ENCODE data around the gene OGFOD3.
A peak's percentile ranks its signal among the peaks of the same experiment; 100 is the strongest.
"Not testable (repeated sequence)": the region's sequence is repeated elsewhere in the genome, so short reads cannot be mapped to it uniquely, and the experiment has no call there.

Gene OGFOD3

GRCh38 chr17:82432017-82432416 lies 13.6 kb upstream of the OGFOD3 start:
- no peak for DNase-seq

DNA sequence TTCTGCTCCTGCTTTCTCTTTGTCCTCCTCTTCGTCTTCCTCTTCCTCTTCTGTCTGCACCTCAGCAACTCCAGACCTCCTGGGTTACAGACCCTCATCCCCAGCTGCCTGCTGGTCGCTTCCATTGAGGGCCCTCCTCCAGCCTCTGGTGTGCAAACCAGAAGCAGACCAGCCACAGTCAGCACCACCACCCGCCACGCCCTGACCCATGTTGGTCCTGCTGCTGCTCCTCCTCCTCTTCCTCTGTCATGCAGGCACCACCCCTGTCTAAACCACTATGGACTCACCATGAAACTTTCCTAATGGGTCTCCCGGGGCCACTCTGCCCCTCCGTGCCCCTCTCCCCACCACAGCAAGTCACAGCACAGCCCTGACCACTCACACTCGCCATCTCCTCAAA lies 11.4 kb upstream of the OGFOD3 start:
- DNase-seq, result no peak

DNA sequence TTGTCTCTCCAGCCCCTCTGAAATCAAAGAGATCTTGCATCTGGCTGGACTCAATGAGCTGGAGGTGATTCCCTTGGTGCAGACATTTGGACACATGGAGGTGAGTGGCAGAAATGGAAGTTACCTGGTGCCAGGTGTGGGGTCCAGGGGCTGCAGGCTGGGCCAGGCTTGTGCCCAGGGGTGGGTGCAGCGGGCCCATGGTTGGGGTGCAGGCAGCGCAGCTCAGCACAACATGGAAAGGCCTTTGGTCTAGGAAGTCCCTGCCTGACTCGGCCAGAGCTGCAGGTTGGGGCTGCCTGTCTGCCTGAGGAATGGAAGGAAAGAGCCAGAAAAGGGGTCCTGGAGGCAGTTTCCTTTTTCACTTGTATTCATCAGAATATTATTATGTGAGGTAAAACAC lies 10.2 kb upstream of the OGFOD3 start:
- no peak for DNase-seq

- DNase-seq, result no peak
Measured at GRCh38 chr17:82424863-82425159, 6.4 kb upstream of the OGFOD3 start.

- DNase-seq, result no peak
Measured at GRCh38 chr17:82424001-82424862, 5.8 kb upstream of the OGFOD3 start.

DNA sequence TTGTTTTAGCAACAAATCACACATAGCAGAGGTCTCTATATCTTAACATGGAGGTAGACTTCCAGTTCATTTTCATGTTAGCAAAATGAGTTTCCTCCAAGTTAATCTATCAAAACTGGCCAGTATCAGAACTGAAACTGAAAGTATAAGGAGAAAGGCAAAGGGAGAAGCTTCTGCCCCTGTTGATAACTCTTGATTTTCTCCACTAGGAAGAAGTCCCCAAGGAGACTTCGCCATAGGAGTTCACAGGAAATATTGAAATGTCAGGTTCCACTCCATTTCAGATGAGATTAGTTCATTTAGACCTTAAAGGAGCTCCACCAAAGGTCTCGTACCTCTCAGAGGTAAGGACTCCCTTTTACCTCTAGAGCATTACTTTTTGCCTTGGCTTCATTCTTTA lies 1.2 kb upstream of the OGFOD3 start:
- DNase-seq, result no peak

DNA sequence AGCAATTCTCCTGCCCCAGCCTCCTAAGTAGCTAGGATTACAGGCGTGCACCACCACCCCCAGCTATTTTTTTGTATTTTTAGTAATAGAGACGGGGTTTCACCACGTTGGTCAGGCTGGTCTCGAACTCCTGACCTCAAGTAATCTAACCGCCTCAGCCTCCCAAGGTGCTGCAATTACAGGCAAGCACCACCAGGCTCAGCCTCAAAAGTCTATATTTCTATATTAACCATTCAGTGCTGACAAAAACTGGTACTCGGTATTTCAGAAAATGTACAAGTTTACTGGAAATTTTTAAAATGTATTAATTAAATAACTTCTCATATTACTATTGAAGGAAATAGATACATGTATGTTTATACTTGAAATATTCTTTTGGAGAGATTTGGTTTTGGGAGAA lies 1.6 kb downstream of the OGFOD3 start:
- DNase-seq, result peak; percentile 5

DNA sequence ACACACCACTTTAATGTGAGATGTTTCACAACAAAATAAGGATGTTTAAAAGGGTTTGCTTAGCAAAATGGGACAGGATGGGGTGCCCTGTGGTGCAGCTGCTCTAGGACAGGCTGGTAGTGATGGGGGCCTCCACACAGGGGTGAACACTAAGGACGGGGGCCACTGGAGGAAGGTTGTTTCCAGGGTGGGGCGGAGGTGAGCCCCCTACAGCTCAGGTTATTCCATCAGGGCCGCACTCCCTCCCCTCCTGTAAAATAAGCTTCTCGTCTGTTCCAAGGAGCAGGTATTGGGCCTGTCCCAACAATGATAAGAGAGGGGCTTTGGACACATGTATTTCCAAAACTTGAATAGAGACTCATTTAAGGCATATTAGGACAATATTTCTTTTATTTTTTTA lies 2.1 kb downstream of the OGFOD3 start:
- DNase-seq, result no peak

GRCh38 chr17:82415786-82416185 lies 2.6 kb downstream of the OGFOD3 start:
- DNase-seq, result no peak

DNA sequence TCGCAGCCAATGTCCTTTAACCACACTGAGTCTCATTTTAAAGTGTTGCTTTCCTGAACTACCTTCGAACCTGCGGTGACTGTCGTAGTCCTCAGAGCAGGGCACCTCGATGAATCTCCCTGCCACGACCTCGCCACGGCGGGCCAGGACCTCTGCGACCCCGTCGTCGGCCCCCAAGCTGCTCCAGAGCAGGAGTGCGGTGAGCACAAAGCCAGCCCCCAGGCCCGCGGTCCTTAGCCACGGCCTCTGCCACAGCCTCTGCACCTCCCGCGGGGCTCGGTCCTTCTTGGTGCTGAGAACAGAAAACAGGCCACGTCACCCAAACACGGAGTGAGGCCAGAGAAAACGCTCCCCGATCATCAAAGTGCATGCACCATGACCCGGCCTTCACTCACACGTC lies 3.0 kb downstream of the OGFOD3 start:
- no peak for DNase-seq

GRCh38 chr17:82414548-82415281 lies 3.7 kb downstream of the OGFOD3 start:
- no peak for DNase-seq

- peak; percentile 18 for DNase-seq
Measured at GRCh38 chr17:82412535-82413520, 5.6 kb downstream of the OGFOD3 start.

DNA sequence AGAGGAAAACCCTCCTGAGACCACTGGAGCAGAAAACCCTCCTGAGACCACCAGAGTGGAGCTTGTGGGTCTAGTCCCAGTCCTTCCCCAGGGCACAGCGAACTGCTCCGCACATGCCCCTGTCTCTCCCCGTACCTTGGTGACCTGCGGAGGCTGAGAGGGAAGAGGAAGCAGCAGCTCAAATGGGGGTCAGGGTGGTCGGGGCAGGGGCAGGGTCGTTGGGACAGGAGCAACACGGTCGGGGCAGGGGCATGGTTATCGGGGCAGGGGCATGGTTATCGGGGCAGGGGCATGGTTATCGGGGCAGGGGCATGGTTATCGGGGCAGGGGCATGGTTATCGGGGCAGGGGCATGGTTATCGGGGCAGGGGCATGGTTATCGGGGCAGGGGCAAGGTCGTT lies 6.3 kb downstream of the OGFOD3 start:
- not testable (repeated sequence) for DNase-seq

GRCh38 chr17:82411396-82412053 lies 6.9 kb downstream of the OGFOD3 start:
- DNase-seq, result no peak

DNA sequence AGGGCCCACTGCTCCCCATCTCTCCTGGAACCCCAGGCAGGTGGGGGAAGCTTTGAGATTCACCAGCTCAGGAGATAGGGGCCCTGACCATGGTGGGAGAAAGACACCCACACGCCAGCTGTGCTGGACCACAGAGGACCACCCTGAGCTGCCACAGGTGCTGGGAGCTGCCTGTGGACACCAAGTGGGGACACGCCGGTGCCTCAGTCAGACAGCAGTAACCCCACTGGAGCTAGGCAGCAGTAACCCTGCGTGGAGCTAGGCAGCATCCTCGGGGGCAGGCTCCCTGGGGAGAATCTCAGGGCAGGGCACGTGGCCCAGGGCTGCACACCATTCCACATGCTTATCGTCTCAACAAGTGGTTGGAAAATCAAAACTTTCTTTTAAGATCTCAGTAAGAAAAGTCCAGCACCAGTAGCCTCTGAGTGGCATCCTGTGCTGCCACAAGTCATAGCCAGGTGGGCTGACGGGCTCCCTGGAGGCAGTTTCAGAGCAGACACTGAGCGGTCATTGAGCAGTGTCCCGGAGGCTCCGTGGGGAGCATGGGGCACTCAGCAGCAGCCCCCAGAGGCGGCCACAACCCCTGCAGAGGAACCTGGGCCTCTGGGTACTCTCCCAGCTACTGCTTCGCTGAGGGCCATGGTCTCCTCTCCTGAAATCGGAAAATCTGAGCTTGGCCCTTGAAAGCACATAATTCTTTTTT lies 8.2 kb downstream of the OGFOD3 start:
- no peak for DNase-seq

GRCh38 chr17:82408938-82409318 lies 9.5 kb downstream of the OGFOD3 start:
- no peak for DNase-seq

- no peak for DNase-seq
Measured at GRCh38 chr17:82408288-82408937, 10.0 kb downstream of the OGFOD3 start.

DNA sequence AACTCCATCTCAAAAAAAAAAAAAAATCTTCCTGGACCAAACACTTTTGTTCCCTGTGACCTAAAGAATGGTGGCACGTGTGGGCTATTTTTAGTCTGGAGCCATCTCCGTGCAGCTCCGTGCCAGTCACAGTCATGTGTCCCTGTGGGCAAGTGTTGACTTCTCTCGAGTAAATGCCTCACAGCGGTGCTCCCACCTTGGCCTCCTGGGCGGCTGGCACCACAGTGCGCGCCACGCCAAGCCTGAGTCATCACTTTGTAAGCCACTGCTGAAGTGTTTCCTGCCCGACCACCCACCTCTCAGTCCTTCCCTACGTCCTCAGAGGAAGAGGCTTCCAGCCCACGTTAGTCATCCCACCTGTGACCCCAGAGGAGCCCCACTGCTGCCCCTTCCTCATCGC lies 11.1 kb downstream of the OGFOD3 start:
- no peak for DNase-seq

- no peak for DNase-seq
Measured at GRCh38 chr17:82406131-82406671, 12.2 kb downstream of the OGFOD3 start.

DNA sequence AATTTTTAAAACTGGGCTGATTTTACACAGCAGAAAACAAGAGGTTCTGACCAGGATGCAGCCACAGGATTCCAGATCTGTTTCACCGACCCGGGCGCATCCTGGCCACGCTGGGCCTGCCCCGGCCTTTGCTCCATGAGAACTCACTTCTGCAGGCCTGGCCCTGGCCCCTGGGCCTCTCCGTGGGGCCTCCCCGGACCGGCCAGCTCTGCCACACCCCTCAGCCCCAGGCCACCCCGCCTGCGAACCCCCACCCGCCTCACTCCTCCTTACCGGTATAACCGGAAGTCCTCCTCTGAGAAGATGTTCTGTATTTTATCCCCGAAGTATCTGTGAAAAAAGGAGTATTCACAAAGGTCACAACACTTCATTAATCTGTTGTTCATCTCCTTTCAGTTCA lies 13.3 kb downstream of the OGFOD3 start:
- no peak for DNase-seq

Measured in NCI-H2171 treated with DMSO at 0.1 percent for 48 hours (cell line).